Measurements from ENCODE around the gene SDCCAG8.

SDCCAG8 gene

DNA sequence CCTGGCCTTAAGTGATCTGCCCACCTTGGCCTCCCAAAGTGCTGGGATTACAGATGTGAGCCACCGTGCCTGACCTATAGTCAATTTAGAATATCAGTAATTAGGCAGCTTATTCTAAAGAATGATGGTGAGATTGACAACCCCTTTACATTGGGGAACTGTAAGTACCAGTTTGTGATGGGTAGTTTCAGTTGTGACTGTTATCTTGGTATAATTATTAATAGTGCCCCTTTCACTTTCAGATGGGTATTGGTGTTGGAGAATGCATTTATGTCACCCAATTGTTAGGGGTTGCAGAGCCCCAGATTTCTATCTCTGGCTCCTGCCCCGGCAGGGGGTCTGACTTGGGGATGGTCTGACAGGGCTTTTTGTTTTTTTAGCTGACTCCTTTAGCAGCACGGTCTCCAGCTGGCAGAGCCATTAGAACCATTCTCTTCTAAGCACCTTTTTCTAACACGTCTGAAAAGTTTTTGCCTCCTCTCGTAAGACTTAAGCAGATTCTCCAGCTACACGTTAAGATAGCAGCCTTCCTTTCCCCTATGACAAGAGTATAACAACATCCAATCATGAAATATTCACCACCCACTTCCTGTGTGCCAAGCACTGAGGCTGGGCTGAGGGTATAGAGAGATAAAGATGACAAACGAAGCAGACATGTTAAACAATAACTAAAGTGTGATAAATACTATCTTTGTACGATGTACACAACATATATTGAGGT lies 157.8 kb downstream of the SDCCAG8 start:
- H3K27ac ChIP-seq: no peak overlapping the region
- no peak for TF ChIP-seq ZFX (IDR thresholded peaks at IDR 0.05)
- TF ChIP-seq, protein P1, sequence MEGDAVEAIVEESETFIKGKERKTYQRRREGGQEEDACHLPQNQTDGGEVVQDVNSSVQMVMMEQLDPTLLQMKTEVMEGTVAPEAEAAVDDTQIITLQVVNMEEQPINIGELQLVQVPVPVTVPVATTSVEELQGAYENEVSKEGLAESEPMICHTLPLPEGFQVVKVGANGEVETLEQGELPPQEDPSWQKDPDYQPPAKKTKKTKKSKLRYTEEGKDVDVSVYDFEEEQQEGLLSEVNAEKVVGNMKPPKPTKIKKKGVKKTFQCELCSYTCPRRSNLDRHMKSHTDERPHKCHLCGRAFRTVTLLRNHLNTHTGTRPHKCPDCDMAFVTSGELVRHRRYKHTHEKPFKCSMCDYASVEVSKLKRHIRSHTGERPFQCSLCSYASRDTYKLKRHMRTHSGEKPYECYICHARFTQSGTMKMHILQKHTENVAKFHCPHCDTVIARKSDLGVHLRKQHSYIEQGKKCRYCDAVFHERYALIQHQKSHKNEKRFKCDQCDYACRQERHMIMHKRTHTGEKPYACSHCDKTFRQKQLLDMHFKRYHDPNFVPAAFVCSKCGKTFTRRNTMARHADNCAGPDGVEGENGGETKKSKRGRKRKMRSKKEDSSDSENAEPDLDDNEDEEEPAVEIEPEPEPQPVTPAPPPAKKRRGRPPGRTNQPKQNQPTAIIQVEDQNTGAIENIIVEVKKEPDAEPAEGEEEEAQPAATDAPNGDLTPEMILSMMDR (conservative IDR thresholded peaks at IDR 0.05): no peak

DNA sequence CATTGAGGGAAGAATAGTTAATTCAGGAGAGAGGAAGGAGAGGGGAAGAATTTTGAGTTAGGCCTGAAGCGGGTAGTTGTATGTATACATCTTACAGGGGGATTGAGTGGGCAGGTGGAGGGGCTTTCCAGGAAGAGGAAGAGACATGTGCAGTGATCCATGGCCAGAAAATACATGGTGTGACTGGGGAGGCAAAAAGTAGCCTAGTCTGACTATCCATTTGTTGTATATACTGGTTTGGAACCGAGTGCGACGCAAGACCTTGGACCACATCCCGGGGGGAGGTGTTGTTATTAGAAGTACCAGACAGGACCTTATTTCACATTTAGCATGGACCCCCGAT lies 158.3 kb downstream of the SDCCAG8 start:
- TF ChIP-seq ZFX (IDR thresholded peaks at IDR 0.05): no peak
- TF ChIP-seq, protein P1 (conservative IDR thresholded peaks at IDR 0.05): no peak
- no peak overlapping the region for H3K27ac ChIP-seq

DNA sequence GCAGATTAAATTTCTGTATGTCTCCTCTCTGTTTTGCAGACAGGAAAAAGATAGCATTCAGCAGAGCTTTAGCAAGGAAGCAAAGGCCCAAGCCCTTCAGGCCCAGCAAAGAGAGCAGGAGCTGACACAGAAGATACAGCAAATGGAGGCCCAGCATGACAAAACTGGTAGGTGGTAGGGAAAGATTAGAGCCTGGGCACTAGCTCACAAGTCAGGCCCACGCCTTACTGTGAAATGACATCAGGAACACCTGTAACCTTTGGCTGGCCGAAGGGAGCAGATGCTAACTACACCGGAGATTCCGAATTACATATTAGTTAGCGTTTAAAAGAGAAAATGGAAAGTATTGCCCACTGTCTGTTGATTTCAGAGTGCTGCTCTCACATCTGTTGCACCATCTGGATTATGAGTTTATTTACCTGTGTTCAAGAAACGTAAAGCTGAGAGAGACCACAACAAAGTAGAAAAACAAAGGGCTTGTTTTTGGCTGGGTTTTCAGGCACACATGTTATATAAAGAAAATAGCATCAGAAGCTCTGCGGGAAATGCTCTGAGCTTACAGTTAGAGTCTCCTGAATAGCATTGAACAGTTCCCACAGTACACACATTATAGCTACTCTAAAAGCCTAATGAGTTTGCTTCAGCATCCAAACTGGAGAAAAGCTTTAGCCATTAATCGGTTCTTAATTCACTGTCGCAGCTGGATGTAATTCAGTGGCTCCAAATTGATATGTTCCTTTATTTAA lies 160.0 kb downstream of the SDCCAG8 start:
- no peak overlapping the region for H3K27ac ChIP-seq
- no peak for TF ChIP-seq ZFX (IDR thresholded peaks at IDR 0.05)
- TF ChIP-seq, protein P1 (conservative IDR thresholded peaks at IDR 0.05): no peak

DNA sequence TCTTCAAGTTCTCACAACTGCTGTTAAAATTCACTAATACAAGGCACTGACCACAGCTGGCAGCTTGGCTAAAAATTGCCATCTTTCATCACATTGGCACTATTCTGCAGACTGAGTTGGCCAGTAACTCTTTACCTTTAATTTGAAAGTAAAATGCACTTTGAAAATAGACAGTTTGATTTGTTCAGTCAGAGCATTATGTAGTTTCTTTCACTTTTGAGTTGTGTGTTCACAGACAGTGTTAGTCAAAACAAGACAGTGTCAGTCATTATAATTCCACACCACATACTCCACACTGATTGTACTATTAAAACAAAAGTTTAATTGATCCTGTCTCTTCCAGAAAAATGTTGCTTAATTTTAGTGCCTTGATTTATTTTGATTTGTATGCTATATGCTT lies 160.7 kb downstream of the SDCCAG8 start:
- H3K27ac ChIP-seq: no peak overlapping the region
- TF ChIP-seq ZFX (IDR thresholded peaks at IDR 0.05): no peak
- TF ChIP-seq, protein P1 (conservative IDR thresholded peaks at IDR 0.05): no peak

DNA sequence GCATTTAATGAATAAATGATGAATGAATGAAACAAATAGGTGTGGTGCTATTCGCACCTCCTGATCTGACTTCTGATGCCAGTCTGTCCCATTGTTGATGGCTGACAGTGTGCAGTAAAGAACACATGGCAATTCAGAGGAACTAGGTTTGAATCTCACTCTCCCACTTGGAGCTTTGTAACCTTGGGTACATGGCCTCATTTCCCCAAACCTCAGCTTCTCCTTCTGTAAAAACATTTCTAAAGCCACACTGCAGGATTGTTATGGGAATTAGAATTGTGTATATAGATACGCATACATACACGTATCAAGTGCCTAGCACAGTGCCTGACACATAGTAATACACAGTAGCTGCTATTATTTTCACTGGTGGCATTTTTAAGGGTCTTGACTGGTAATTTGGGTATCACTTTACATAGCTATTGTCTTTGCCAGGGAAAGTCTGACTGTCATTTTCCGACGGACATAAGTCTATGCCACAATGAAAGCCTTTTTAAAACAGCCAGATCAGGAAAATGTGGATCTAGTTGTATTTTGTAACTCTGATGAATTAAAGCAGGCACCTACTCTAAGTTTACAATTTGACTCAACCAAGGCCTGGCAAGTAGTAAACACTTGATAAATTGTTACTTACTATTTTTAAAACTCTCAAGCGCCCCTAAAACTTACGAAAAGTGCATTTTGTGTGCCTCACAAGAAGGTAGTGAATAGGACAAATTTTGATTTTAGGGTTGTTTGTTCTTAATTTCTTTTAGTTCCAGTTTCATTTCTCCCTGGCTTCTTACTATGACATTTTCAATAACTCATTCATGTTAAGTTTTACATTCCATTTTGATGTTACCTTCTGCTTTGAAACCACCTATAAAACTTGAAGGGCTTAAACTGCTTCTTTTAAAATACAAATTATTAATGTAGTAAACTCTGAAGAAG lies 164.4 kb downstream of the SDCCAG8 start:
- no peak overlapping the region for H3K27ac ChIP-seq
- TF ChIP-seq, protein P1 (conservative IDR thresholded peaks at IDR 0.05): no peak
- TF ChIP-seq ZFX (IDR thresholded peaks at IDR 0.05): no peak

DNA sequence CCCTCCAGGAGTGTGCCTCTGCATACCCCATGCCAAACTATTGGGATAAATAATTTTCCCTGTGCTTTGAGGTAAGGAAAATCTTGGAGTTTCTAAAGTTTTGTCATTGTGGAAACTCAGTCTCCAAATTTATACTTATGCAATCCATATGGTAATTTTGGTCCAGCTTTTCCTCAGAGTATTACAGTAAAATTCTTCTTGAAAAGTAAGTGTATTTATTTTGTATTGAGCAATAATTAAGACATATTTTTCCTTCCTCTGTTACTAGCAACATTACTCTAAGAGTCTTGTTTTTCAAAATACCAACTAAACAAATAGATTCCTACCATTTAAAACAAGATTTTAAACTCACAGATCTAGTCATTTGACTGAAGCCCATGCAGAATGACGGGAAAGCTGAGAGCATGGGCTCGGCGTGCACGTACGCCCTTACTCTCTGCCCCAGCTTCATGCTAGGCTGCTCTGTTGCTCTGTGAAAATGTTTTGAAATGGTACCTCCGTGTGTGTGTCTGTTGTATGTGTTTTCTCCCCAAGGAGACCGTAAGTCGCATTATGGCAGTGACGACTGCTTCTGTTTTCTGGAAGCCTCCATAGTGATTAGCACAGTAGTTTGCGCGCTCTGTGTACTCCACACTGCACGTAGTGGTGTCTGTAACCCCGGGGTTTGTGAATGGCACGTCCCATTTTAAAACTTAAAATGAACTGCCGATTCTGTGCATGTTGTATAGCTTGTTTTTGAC lies 165.3 kb downstream of the SDCCAG8 start:
- no peak overlapping the region for H3K27ac ChIP-seq

More for the DNA sequence above, 165.3 kb downstream of the SDCCAG8 start:
- TF ChIP-seq, protein P1 (conservative IDR thresholded peaks at IDR 0.05): no peak
- TF ChIP-seq ZFX (IDR thresholded peaks at IDR 0.05): no peak

Measured in C4-2B (cell line).